Smooth muscle cell (in vitro differentiated cells): Measurements from ENCODE around the gene WBP2. TPM values are rescaled to one million over a fixed set of nuclear protein-coding genes. Genes with fewer than 3 reads are reported as not detected.

ENCODE experiments used
- DNase-seq: peaks from one replicate; lab custom pipeline; 2025; ENCODE audit not compliant: unreplicated experiment; lab: John Stamatoyannopoulos, UW
- H2AFZ ChIP-seq: fragments of 200-600 bp; sonication (generic); 2 replicates; pipeline ENCODE4 v1.6.0; 2016; ENCODE audit warnings: antibody characterized with exemption, low read depth, mild to moderate bottlenecking
- H3F3A ChIP-seq: fragments of 200-600 bp; sonication (generic); 2 replicates; pipeline ENCODE4 v1.6.0; 2017; ENCODE audit warnings: antibody characterized with exemption, low read depth
- H3K27ac ChIP-seq: fragments of 200-600 bp; sonication (generic); 2 replicates; pipeline ENCODE4 v1.5.1; 2016; ENCODE audit warnings: low read depth, mild to moderate bottlenecking
- H3K27me3 ChIP-seq: fragments of 200-600 bp; sonication (generic); 2 replicates; pipeline ENCODE4 v1.6.1; 2016; ENCODE audit warnings: low read depth, mild to moderate bottlenecking
- H3K36me3 ChIP-seq: fragments of 200-600 bp; sonication (generic); 2 replicates; pipeline ENCODE4 v1.5.1; 2016; ENCODE audit warnings: low read depth
- H3K4me1 ChIP-seq: fragments of 200-600 bp; sonication (generic); 2 replicates; pipeline ENCODE4 v1.5.1; 2016; ENCODE audit warnings: low read depth
- H3K4me2 ChIP-seq: fragments of 200-600 bp; sonication (generic); 2 replicates; pipeline ENCODE4 v1.6.0; 2016; ENCODE audit warnings: mild to moderate bottlenecking
- H3K4me3 ChIP-seq: fragments of 200-600 bp; sonication (generic); 2 replicates; pipeline ENCODE4 v1.5.1; 2016; ENCODE audit warnings: mild to moderate bottlenecking
- H3K79me2 ChIP-seq: fragments of 200-600 bp; sonication (generic); 2 replicates; pipeline ENCODE4 v1.6.0; 2016; ENCODE audit warnings: low read depth, mild to moderate bottlenecking
- H3K9ac ChIP-seq: fragments of 200-600 bp; sonication (generic); 2 replicates; pipeline ENCODE4 v1.6.0; 2016; ENCODE audit warnings: low read depth
- H3K9me3 ChIP-seq: fragments of 200-600 bp; sonication (generic); replicated peaks from 2 replicates; pipeline ENCODE4 v1.5.1; 2016; ENCODE audit warnings: low read depth
- H4K20me1 ChIP-seq: fragments of 200-600 bp; sonication (generic); 2 replicates; pipeline ENCODE4 v1.6.0; 2016; ENCODE audit warnings: low read depth
- WGBS: methylation state at CpG from one replicate; pipeline ENCODE4 v1.1.7; 2016; ENCODE audit warnings: low lambda C conversion rate; 5-methylcytosine and 5-hydroxymethylcytosine counted together
- polyA plus RNA-seq: library from polyadenylated mRNA; unstranded; fragments of >200 nt; fragmentation: Nextera tagmentation; extraction: Ambion mirVana; gene quantifications from 2 replicates; pipeline ENCODE4 v1.2.1, GENCODE V29; 2016
- total RNA-seq: library from RNA; depleted of rRNA; stranded (reverse); fragments of >200 nt; gene quantifications from 2 replicates; pipeline ENCODE4 v1.2.3, GENCODE V29; 2014
- TF ChIP-seq, protein P1 (sequence below): fragments of 200-600 bp; sonication (generic); IDR thresholded peaks from 2 replicates; pipeline ENCODE4 v1.5.1; 2017; ENCODE audit warnings: borderline replicate concordance, mild to moderate bottlenecking, antibody characterized with exemption; ENCODE audit not compliant: insufficient read depth, poor library complexity, severe bottlenecking

Gene WBP2
- total and polyA plus RNA-seq, 2 experiments from 2014 or later = 26.4 to 91.4 TPM

DNA sequence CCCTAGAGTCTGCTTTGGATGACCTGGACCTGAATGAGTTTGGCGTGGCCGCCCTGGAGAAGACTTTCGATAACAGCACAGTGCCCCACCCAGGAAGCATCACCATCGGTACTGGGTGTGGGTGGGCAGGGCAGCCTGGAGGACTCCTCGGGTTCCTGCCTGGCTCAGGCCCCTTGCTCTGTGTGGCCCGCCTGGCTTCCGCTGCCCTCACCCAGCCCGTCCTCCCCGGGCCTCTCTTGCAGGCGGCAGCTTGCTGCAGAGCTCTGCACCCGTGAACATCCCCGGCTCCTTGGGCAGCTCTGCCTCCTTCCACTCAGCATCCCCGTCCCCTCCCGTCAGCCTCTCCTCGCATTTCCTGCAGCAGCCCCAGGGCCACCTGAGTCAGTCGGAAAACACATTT is 35.5 kb downstream of the WBP2 start:
- H3K9ac ChIP-seq = no peak overlapping the region
- no peak overlapping the region for H3K4me2 ChIP-seq
- H4K20me1 ChIP-seq = no peaks in the 10 kb centered on the region
- no peaks in the 10 kb centered on the region for H3K9me3 ChIP-seq
- H3K4me3 ChIP-seq = no peak overlapping the region
- no peak for DNase-seq
- no peaks in the 10 kb centered on the region for H3K79me2 ChIP-seq
- no peaks in the 10 kb centered on the region for H3K36me3 ChIP-seq
- no peaks in the 10 kb centered on the region for H3K4me1 ChIP-seq
- no peaks in the 10 kb centered on the region for H3F3A ChIP-seq
- H2AFZ ChIP-seq = no peak overlapping the region
- WGBS = 98% methylated on average over 16 of the region's 16 CpGs
- TF ChIP-seq, protein P1, sequence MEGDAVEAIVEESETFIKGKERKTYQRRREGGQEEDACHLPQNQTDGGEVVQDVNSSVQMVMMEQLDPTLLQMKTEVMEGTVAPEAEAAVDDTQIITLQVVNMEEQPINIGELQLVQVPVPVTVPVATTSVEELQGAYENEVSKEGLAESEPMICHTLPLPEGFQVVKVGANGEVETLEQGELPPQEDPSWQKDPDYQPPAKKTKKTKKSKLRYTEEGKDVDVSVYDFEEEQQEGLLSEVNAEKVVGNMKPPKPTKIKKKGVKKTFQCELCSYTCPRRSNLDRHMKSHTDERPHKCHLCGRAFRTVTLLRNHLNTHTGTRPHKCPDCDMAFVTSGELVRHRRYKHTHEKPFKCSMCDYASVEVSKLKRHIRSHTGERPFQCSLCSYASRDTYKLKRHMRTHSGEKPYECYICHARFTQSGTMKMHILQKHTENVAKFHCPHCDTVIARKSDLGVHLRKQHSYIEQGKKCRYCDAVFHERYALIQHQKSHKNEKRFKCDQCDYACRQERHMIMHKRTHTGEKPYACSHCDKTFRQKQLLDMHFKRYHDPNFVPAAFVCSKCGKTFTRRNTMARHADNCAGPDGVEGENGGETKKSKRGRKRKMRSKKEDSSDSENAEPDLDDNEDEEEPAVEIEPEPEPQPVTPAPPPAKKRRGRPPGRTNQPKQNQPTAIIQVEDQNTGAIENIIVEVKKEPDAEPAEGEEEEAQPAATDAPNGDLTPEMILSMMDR = no peak
- no peaks in the 10 kb centered on the region for H3K27me3 ChIP-seq
- no peak overlapping the region for H3K27ac ChIP-seq

DNA sequence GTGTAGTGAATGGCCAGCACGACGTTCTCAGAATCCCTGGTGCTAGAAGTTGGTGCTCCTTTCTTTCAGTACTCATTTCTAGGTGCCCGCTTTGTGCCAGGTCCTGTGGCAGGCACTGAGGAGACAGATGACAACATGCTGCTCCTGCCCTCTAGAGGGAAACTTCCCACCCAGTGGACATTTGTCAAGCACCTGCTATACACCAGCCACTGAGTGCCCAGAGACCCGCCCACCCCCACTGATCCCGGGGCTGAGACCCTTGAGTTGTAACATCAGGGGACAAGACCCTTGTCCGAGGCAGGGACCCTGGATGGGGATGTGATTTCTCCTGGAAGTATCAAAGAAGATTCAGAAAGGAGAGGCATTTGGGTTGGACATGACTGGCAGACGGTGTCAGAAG is 36.0 kb downstream of the WBP2 start:
- no peak for DNase-seq
- WGBS = 97% methylated on average over 7 of the region's 7 CpGs
- H2AFZ ChIP-seq = no peak overlapping the region
- H3K9me3 ChIP-seq = no peaks in the 10 kb centered on the region
- H3K27me3 ChIP-seq = no peaks in the 10 kb centered on the region
- no peak overlapping the region for H3K4me3 ChIP-seq
- no peaks in the 10 kb centered on the region for H3F3A ChIP-seq
- TF ChIP-seq, protein P1 = no peak
- no peaks in the 10 kb centered on the region for H3K4me1 ChIP-seq
- no peak overlapping the region for H3K27ac ChIP-seq
- H3K4me2 ChIP-seq = no peak overlapping the region
- no peaks in the 10 kb centered on the region for H4K20me1 ChIP-seq
- no peak overlapping the region for H3K9ac ChIP-seq
- no peaks in the 10 kb centered on the region for H3K36me3 ChIP-seq
- H3K79me2 ChIP-seq = no peaks in the 10 kb centered on the region

DNA sequence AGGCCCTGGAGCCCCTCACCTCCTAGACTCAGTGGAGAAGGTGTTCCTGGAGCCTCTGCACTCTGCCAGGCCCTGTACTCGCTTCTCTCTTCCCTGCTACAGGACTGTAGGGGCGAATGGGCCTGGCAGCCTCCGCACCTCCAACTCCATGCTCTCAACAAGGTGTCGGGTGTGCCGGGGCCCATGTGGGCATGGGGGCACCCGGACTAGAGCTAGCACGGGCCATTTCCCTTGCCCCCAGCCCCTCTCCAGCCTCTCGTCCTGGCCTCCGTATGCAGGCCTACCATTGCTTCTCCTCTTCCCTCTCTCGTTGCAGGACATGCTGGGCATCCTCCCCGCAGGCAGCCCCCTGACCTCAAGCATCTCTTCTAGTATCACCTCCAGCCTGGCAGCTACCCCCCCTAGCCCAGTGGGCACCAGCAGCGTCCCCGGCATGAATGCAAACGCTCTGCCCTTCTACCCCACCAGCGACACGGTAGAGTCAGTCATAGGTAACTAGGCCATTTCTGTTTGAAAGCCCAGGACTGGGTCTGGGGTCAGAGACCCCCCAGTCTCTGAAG is 36.7 kb downstream of the WBP2 start:
- H3K9me3 ChIP-seq = no peaks in the 10 kb centered on the region
- H3K27me3 ChIP-seq = no peaks in the 10 kb centered on the region
- TF ChIP-seq, protein P1 = no peak
- H3K9ac ChIP-seq = no peak overlapping the region
- WGBS = over 99% methylated on average over 16 of the region's 16 CpGs
- H4K20me1 ChIP-seq = no peaks in the 10 kb centered on the region
- H3F3A ChIP-seq = no peaks in the 10 kb centered on the region
- DNase-seq = no peak
- H3K36me3 ChIP-seq = no peaks in the 10 kb centered on the region
- H2AFZ ChIP-seq = no peak overlapping the region
- no peak overlapping the region for H3K4me2 ChIP-seq
- H3K27ac ChIP-seq = no peak overlapping the region
- no peak overlapping the region for H3K4me3 ChIP-seq
- no peaks in the 10 kb centered on the region for H3K79me2 ChIP-seq
- H3K4me1 ChIP-seq = no peaks in the 10 kb centered on the region

DNA sequence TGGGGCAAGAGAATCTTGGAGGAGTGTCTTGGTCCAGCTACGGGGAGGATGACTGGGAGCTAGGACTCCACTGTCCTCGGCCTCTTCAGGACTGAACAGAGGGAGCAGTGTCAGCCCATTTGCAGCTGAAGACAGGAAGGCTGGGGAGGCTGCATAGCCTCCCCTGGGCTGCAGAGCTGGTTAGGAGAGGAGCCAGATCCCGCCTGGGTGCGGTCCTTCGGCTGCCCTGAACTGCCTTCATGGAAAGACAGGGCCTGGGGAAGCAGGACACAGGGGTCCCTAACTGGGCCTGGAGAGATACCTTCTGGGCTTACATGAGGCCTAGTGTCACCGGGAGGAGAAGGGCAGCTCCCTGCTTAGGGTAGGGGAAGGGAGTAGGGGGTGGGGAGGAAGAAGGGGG is 37.6 kb downstream of the WBP2 start:
- no peaks in the 10 kb centered on the region for H3K79me2 ChIP-seq
- H3K27me3 ChIP-seq = no peaks in the 10 kb centered on the region
- H3K4me2 ChIP-seq = no peak overlapping the region
- H2AFZ ChIP-seq = no peak overlapping the region
- DNase-seq = no peak
- H3F3A ChIP-seq = no peaks in the 10 kb centered on the region
- no peaks in the 10 kb centered on the region for H4K20me1 ChIP-seq
- no peak overlapping the region for H3K4me3 ChIP-seq
- whole genome bisulfite sequencing = 94% methylated on average over 6 of the region's 6 CpGs
- no peaks in the 10 kb centered on the region for H3K36me3 ChIP-seq
- H3K9ac ChIP-seq = no peak overlapping the region
- TF ChIP-seq, protein P1 = no peak
- H3K4me1 ChIP-seq = no peaks in the 10 kb centered on the region
- H3K27ac ChIP-seq = no peak overlapping the region
- no peaks in the 10 kb centered on the region for H3K9me3 ChIP-seq
